ENCODE measurements around the gene LSAMP.

The LSAMP gene

GRCh38 chr3:116059421-116060096 is 385.7 kb downstream of the LSAMP start (continued):
- no peak for TF ChIP-seq ZNF16 (tag by site-specific recombination; IDR thresholded peaks at IDR 0.05; ENCODE audit: low read depth)
- TF ChIP-seq ZNF529 (tag by site-specific recombination; IDR thresholded peaks at IDR 0.05; ENCODE audit: insufficient replicate concordance) = no peak
- no peak for TF ChIP-seq ZNF211 (tag by site-specific recombination; IDR thresholded peaks at IDR 0.05; ENCODE audit: low read depth)
- TF ChIP-seq ZBTB44 (tag by site-specific recombination; IDR thresholded peaks at IDR 0.05) = no peak
- peak; percentile 73 for TF ChIP-seq ZNF366 (tag by site-specific recombination; conservative IDR thresholded peaks at IDR 0.05)
- TF ChIP-seq ZNF76 (tag by site-specific recombination; IDR thresholded peaks at IDR 0.05; ENCODE audit: borderline replicate concordance, low read depth) = no peak
- no peak for TF ChIP-seq ZBTB6 (tag by site-specific recombination; IDR thresholded peaks at IDR 0.05)
- peak; percentile 46; the same call in 1 of the 2 replicates for TF ChIP-seq ZIC2 (tag by site-specific recombination; IDR thresholded peaks at IDR 0.05)
- TF ChIP-seq ZNF133 (tag by site-specific recombination; IDR thresholded peaks at IDR 0.05) = no peak
- no peak for TF ChIP-seq ZNF24 (tag by site-specific recombination; IDR thresholded peaks at IDR 0.05)
- TF ChIP-seq ZNF292 (tag by site-specific recombination; IDR thresholded peaks at IDR 0.05; ENCODE audit: borderline replicate concordance, low read depth) = no peak
- no peak for TF ChIP-seq HOXC10 (CRISPR knock-in tag; IDR thresholded peaks at IDR 0.05)
- no peak for TF ChIP-seq ZNF677 (tag by site-specific recombination; IDR thresholded peaks at IDR 0.05)
- no peak for TF ChIP-seq ZNF266 (tag by site-specific recombination; IDR thresholded peaks at IDR 0.05; ENCODE audit: low read depth)
- TF ChIP-seq ZNF521 (tag by site-specific recombination; IDR thresholded peaks at IDR 0.05) = no peak
- no peak for TF ChIP-seq ZSCAN4 (tag by site-specific recombination; IDR thresholded peaks at IDR 0.05)
- TF ChIP-seq ZNF138 (tag by site-specific recombination; IDR thresholded peaks at IDR 0.05; ENCODE audit: borderline replicate concordance) = no peak
- TF ChIP-seq ZNF704 (tag by site-specific recombination; IDR thresholded peaks at IDR 0.05) = no peak
- TF ChIP-seq CTCF (tag by site-specific recombination; IDR thresholded peaks at IDR 0.05) = no peak
- TF ChIP-seq ZNF830 (tag by site-specific recombination; IDR thresholded peaks at IDR 0.05; ENCODE audit: low read depth) = no peak
- no peak for TF ChIP-seq ZNF670 (tag by site-specific recombination; IDR thresholded peaks at IDR 0.05; ENCODE audit: low read depth)
- peak; percentile 81; the same call in 1 of the 2 replicates for TF ChIP-seq MZF1 (tag by site-specific recombination; IDR thresholded peaks at IDR 0.05; ENCODE audit: borderline replicate concordance)
- TF ChIP-seq ZNF280C (tag by site-specific recombination; IDR thresholded peaks at IDR 0.05) = no peak
- TF ChIP-seq ZNF473 (tag by site-specific recombination; IDR thresholded peaks at IDR 0.05) = no peak
- TF ChIP-seq ZNF391 (tag by site-specific recombination; IDR thresholded peaks at IDR 0.05; ENCODE audit: borderline replicate concordance, low read depth) = no peak
- TF ChIP-seq ZNF629 (tag by site-specific recombination; IDR thresholded peaks at IDR 0.05) = peak; percentile 60; the same call in 1 of the 2 replicates
- TF ChIP-seq ZBTB49 (tag by site-specific recombination; IDR thresholded peaks at IDR 0.05; ENCODE audit: low read depth) = no peak
- TF ChIP-seq ZFP3 (tag by site-specific recombination; IDR thresholded peaks at IDR 0.05; ENCODE audit: low read depth) = no peak
